ENCODE measurements around the gene DTYMK. TPM values are rescaled to one million over a fixed set of nuclear protein-coding genes. Genes with fewer than 3 reads are reported as not detected.

The DTYMK gene
- total RNA-seq, 1 experiment from 2014 or later, result 155 TPM

DNA sequence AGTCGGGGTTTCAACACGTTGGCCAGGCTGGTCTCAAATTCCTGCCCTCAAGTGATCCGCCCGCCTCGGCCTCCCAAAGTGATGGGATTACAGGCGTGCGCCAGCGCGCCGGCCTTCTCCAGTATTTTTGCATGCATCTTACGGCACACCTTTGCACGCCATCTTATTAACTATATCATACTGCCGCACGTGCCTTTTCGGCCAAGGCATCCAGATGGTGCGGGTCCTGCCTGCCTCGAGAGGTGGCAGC lies 14.5 kb upstream of the DTYMK start:
- DNase-seq, result no peak
- peaks cover 5% of the 10 kb centered on the region; the same call in 1 of the 2 replicates for H3K4me1 ChIP-seq (ENCODE audit: insufficient read depth, low read length)
- no TSS peak for BruUV-seq (replicated peaks)

DNA sequence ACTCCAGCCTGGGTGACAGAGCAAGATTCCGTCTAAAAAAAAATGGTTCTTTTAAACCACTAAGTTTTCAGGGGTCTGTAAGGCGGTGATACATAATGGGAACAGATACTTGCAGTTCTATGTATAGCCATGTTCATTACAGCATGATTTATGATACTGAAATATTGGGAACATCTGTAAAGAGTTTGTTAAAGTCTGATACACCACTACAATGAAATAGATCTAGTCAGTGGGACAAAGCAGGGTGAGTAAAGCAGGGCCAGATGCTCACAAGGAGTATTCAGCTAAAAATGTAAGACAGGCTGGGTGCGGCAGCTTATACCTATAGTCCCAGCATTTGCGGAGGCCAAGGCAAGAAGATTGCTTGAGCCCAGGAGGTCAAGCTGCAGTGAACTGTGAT lies 9.0 kb upstream of the DTYMK start:
- intact Hi-C loops (cut with micrococcal nuclease), result no loop called here

More for the DNA sequence above, 14.5 kb upstream of the DTYMK start:
- peak overlapping the region; percentile 57; the same call in 1 of the 2 replicates for H2AFZ ChIP-seq (ENCODE audit: low read length)
- no peaks in the 10 kb centered on the region for H3K9me2 ChIP-seq (replicated peaks; ENCODE audit: low read length)
- H3F3A ChIP-seq (ENCODE audit: low read length, unreplicated experiment), result no peaks in the 10 kb centered on the region
- H4K20me1 ChIP-seq (ENCODE audit: low read length), result no peaks in the 10 kb centered on the region
- ChIA-PET CTCF (no interaction called here), POLR2A (ENCODE audit: unreplicated experiment) (no interaction called here)
- TF ChIP-seq EZH2 (IDR thresholded peaks at IDR 0.05; ENCODE audit: low read length, unreplicated experiment), result no peak
- TF ChIP-seq, protein P1, sequence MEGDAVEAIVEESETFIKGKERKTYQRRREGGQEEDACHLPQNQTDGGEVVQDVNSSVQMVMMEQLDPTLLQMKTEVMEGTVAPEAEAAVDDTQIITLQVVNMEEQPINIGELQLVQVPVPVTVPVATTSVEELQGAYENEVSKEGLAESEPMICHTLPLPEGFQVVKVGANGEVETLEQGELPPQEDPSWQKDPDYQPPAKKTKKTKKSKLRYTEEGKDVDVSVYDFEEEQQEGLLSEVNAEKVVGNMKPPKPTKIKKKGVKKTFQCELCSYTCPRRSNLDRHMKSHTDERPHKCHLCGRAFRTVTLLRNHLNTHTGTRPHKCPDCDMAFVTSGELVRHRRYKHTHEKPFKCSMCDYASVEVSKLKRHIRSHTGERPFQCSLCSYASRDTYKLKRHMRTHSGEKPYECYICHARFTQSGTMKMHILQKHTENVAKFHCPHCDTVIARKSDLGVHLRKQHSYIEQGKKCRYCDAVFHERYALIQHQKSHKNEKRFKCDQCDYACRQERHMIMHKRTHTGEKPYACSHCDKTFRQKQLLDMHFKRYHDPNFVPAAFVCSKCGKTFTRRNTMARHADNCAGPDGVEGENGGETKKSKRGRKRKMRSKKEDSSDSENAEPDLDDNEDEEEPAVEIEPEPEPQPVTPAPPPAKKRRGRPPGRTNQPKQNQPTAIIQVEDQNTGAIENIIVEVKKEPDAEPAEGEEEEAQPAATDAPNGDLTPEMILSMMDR (conservative IDR thresholded peaks at IDR 0.05; ENCODE audit: low read depth, low read length), result peak; percentile 44; the same call in 1 of the 2 replicates
- H3K9ac ChIP-seq (ENCODE audit: low read length), result peak overlapping the region; percentile 97
- H3K27me3 ChIP-seq (ENCODE audit: low read length), result no peaks in the 10 kb centered on the region
- peaks cover 6% of the 10 kb centered on the region for H3K36me3 ChIP-seq (ENCODE audit: low read depth, low read length)
- H3K4me3 ChIP-seq (ENCODE audit: low read length), result peak overlapping the region; percentile 73
- peak overlapping the region; percentile 89 for H3K27ac ChIP-seq (ENCODE audit: low read length)
- intact Hi-C loops (cut with micrococcal nuclease), result no loop called here
- ATAC-seq, result no peak
- peak overlapping the region; percentile 89 for H3K4me2 ChIP-seq (ENCODE audit: low read length)
- peaks cover 20% of the 10 kb centered on the region for H3K79me2 ChIP-seq (ENCODE audit: low read length)
- no peaks in the 10 kb centered on the region for H3K9me3 ChIP-seq (ENCODE audit: low read length)

DNA sequence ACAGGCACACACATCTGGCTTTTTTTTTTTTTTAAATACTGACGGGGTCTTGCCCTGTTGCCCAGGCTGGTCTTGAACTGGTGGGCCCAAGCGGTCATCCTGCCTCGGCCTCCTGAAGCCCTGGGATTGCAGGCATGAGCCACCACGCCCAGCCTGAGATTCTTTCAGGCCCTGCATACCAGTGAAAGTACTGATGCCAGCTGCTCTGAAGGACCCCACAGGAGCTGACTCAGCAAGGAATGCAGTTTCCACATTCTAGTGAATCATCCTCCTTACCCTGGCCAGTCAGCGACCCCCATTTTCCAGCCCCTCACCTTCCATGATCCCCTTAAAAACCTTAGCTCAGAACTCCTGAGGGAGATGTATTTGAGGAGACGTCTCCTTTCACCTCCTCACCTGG lies 5.8 kb upstream of the DTYMK start:
- H3K9me2 ChIP-seq (replicated peaks; ENCODE audit: low read length), result no peaks in the 10 kb centered on the region

More for the DNA sequence above, 9.0 kb upstream of the DTYMK start:
- Histone ChIP-seq H3K79me2 (ENCODE audit: low read length) (no peaks in the 10 kb centered on the region; the same call in 1 of the 2 replicates), H3K4me3 (ENCODE audit: low read length) (no peak overlapping the region), H3K4me1 (ENCODE audit: insufficient read depth, low read length) (no peaks in the 10 kb centered on the region), H3K9ac (ENCODE audit: low read length) (no peak overlapping the region), H3F3A (ENCODE audit: low read length, unreplicated experiment) (no peaks in the 10 kb centered on the region), H3K27ac (ENCODE audit: low read length) (no peak overlapping the region), H3K27me3 (ENCODE audit: low read length) (no peaks in the 10 kb centered on the region), H2AFZ (ENCODE audit: low read length) (no peak overlapping the region), H3K9me3 (ENCODE audit: low read length) (no peaks in the 10 kb centered on the region), H3K36me3 (ENCODE audit: low read depth, low read length) (no peaks in the 10 kb centered on the region), H3K4me2 (ENCODE audit: low read length) (no peak overlapping the region), H4K20me1 (ENCODE audit: low read length) (no peaks in the 10 kb centered on the region), H3K9me2 (replicated peaks; ENCODE audit: low read length) (no peaks in the 10 kb centered on the region)
- DNase-seq (no peak), ATAC-seq (no peak)
- no peak for TF ChIP-seq EZH2 (IDR thresholded peaks at IDR 0.05; ENCODE audit: low read length, unreplicated experiment)
- no peak for TF ChIP-seq EZH2phosphoT487 (IDR thresholded peaks at IDR 0.05; ENCODE audit: borderline replicate concordance, low read length)
- TF ChIP-seq, protein P1 (conservative IDR thresholded peaks at IDR 0.05; ENCODE audit: low read depth, low read length), result no peak
- ChIA-PET CTCF (no interaction called here), POLR2A (ENCODE audit: unreplicated experiment) (no interaction called here)
- no TSS peak for BruUV-seq (replicated peaks)

More for the DNA sequence above, 5.8 kb upstream of the DTYMK start:
- Histone ChIP-seq H3K9ac (ENCODE audit: low read length) (no peak overlapping the region), H3F3A (ENCODE audit: low read length, unreplicated experiment) (no peaks in the 10 kb centered on the region), H3K4me3 (ENCODE audit: low read length) (no peak overlapping the region), H2AFZ (ENCODE audit: low read length) (no peak overlapping the region), H3K79me2 (ENCODE audit: low read length) (peaks cover 12% of the 10 kb centered on the region), H3K27me3 (ENCODE audit: low read length) (no peaks in the 10 kb centered on the region), H3K4me2 (ENCODE audit: low read length) (no peak overlapping the region), H3K9me3 (ENCODE audit: low read length) (no peaks in the 10 kb centered on the region), H3K4me1 (ENCODE audit: insufficient read depth, low read length) (peaks cover 8% of the 10 kb centered on the region), H4K20me1 (ENCODE audit: low read length) (no peaks in the 10 kb centered on the region), H3K36me3 (ENCODE audit: low read depth, low read length) (no peaks in the 10 kb centered on the region), H3K27ac (ENCODE audit: low read length) (no peak overlapping the region)
- DNase-seq (peak; percentile 49), ATAC-seq (peak; percentile 40; the same call in 1 of the 2 replicates)
- BruUV-seq (replicated peaks), result no TSS peak
- TF ChIP-seq, protein P1 (conservative IDR thresholded peaks at IDR 0.05; ENCODE audit: low read depth, low read length), result no peak
- TF ChIP-seq EZH2 (IDR thresholded peaks at IDR 0.05; ENCODE audit: low read length, unreplicated experiment) (no peak), EZH2phosphoT487 (IDR thresholded peaks at IDR 0.05; ENCODE audit: borderline replicate concordance, low read length) (no peak)
- ChIA-PET CTCF (no interaction called here), POLR2A (ENCODE audit: unreplicated experiment) (no interaction called here)
- intact Hi-C loops (cut with micrococcal nuclease), result no loop called here

Data from PC-3 (cell line).